HepG2 (cell line): ENCODE measurements around the gene CHN2. TPM values are rescaled to one million over a fixed set of nuclear protein-coding genes. Genes with fewer than 3 reads are reported as not detected.

ENCODE experiments used
- AKNA ChIP-seq: sonication (generic); formaldehyde crosslinking; IDR thresholded peaks from 2 replicates; pipeline ENCODE4 v1.4.0; 2020; ENCODE audit warnings: missing genetic modification reagents, borderline replicate concordance
- GATAD1 ChIP-seq: IDR thresholded peaks from 2 replicates; pipeline ENCODE4 v1.6.1; 2016; ENCODE audit warnings: missing genetic modification reagents, missing compliant biosample characterization
- IKZF5 ChIP-seq: IDR thresholded peaks from 2 replicates; pipeline ENCODE4 v1.6.1; 2018; ENCODE audit warnings: missing genetic modification reagents, mild to moderate bottlenecking, missing compliant biosample characterization
- KDM2A ChIP-seq: sonication (generic); formaldehyde crosslinking; IDR thresholded peaks from 2 replicates; pipeline ENCODE4 v1.4.0; 2020; ENCODE audit warnings: low read depth, missing genetic modification reagents, borderline replicate concordance
- MLLT10 ChIP-seq: sonication (generic); formaldehyde crosslinking; IDR thresholded peaks from 2 replicates; pipeline ENCODE4 v1.4.0; 2020; ENCODE audit warnings: missing genetic modification reagents
- TBX2 ChIP-seq: sonication (generic); formaldehyde crosslinking; IDR thresholded peaks from 2 replicates; pipeline ENCODE4 v1.5.0; 2020; ENCODE audit warnings: missing genetic modification reagents, mild to moderate bottlenecking, borderline replicate concordance
- ZHX2 ChIP-seq, 2 experiments: sonication (generic) in 1 of 2; formaldehyde crosslinking in 1 of 2; IDR thresholded peaks; 2 replicates each; pipeline versions ENCODE4 v1.6.1 to v1.9.0; 2014 to 2022; ENCODE audit warnings: antibody characterized with exemption in 1 of 2, borderline replicate concordance in 1 of 2, inconsistent platforms in 1 of 2, low read depth in 1 of 2, missing genetic modification reagents in 1 of 2
- ZNF274 ChIP-seq: sonication (generic); formaldehyde crosslinking; IDR thresholded peaks from 2 replicates; pipeline ENCODE4 v1.5.1; 2020; ENCODE audit warnings: mild to moderate bottlenecking, missing genetic modification reagents
- ZNF317 ChIP-seq: sonication (generic); formaldehyde crosslinking; IDR thresholded peaks from 2 replicates; pipeline ENCODE4 v1.5.0; 2020; ENCODE audit warnings: mild to moderate bottlenecking, missing genetic modification reagents
- ZNF382 ChIP-seq: sonication (generic); formaldehyde crosslinking; IDR thresholded peaks from 2 replicates; pipeline ENCODE4 v1.5.0; 2020; ENCODE audit warnings: missing genetic modification reagents, mild to moderate bottlenecking, borderline replicate concordance
- ZNF564 ChIP-seq: sonication (generic); formaldehyde crosslinking; IDR thresholded peaks from 2 replicates; pipeline ENCODE4 v1.8.1; 2023; ENCODE audit warnings: mild to moderate bottlenecking, missing genetic modification reagents
- ZSCAN5A ChIP-seq: sonication (generic); formaldehyde crosslinking; IDR thresholded peaks from 2 replicates; pipeline ENCODE4 v1.8.0; 2022; ENCODE audit warnings: mild to moderate bottlenecking, missing genetic modification reagents, borderline replicate concordance
- polyA plus RNA-seq, 8 experiments: library from polyadenylated mRNA; depleted of rRNA in 3 of 8; stranded (reverse) in 7 of 8; unstranded in 1 of 8; fragments of >200 nt; fragmentation: Illumina TruSeq in 4 of 8; extraction: Trizol in 4 of 8; gene quantifications; 2 replicates each; pipeline versions ENCODE4 v1.2.1 to v1.2.3, GENCODE V29; 2011 to 2016; ENCODE audit warnings: low read depth in 4 of 8, missing spikeins in 1 of 8, mixed read lengths in 1 of 8; ENCODE audit not compliant: insufficient read depth in 1 of 8
- total RNA-seq, 5 experiments: library from RNA; depleted of rRNA; stranded (reverse); fragments of >200 nt; fragmentation: Illumina TruSeq; extraction: Trizol; gene quantifications; 2 replicates each; pipeline ENCODE4 v1.2.3, GENCODE V29; 2016; ENCODE audit warnings: low read depth in 1 of 5

CHN2 gene
- total and polyA plus RNA-seq, 2 of the 13 experiments (the other 11 are each of a cell fraction or from before 2014, with no cell fraction given), result 23.5 to 30.5 TPM

- 0 out of 2 replicates have a peak, but pooled peaks have one; percentile 23 for TF ChIP-seq AKNA (CRISPR knock-in tag)
- TF ChIP-seq GATAD1, result no peak; the same call in 1 of the 2 replicates
- TF ChIP-seq IKZF5 (CRISPR knock-in tag), result peak; percentile 89
- no peak for TF ChIP-seq ZSCAN5A
- peak; percentile 86; the same call in 1 of the 2 replicates for TF ChIP-seq TBX2 (CRISPR knock-in tag)
- peak; percentile 79; the same call in 1 of the 2 replicates for TF ChIP-seq KDM2A (CRISPR knock-in tag)
- TF ChIP-seq ZNF382, result no peak
- TF ChIP-seq MLLT10 (CRISPR knock-in tag), result no peak
- TF ChIP-seq ZNF564, result peak; percentile 100
- no peak for TF ChIP-seq ZNF274 (CRISPR knock-in tag)
- peak; percentile 77 for TF ChIP-seq ZNF317 (CRISPR knock-in tag)
- TF ChIP-seq ZHX2 (IDR thresholded peaks at IDR 0.05; ENCODE audit: low read depth), result peak; percentile 37; the same call in 1 of the 2 replicates
- TF ChIP-seq ZHX2 (CRISPR knock-in tag; IDR thresholded peaks at IDR 0.05; ENCODE audit: borderline replicate concordance), result no peak
Observed at GRCh38 chr7:29248713-29249382, 54.3 kb downstream of the CHN2 start (continued).
